ENCODE data around the gene SLC30A9. TPM values are rescaled to one million over a fixed set of nuclear protein-coding genes. Genes with fewer than 3 reads are reported as not detected.
A peak's percentile ranks its signal among the peaks of the same experiment; 100 is the strongest.

Gene SLC30A9
- total RNA-seq, 1 donor from 2014 or later = 49.9 TPM

GRCh38 chr4:41981456-41981855 is 8.9 kb upstream of the SLC30A9 start, which contains the start of gene DCAF4L1:
DCAF4L1 (plus strand) TSS chr4:41981756; CDS start chr4:41981793, 37 bp downstream.
- H3K36me3 Mint-ChIP-seq (ENCODE audit: low read depth) = no peaks in the 10 kb centered on the region
- peaks cover 5% of the 10 kb centered on the region for H3K4me1 Mint-ChIP-seq (ENCODE audit: low read depth)
- DNase-seq (ENCODE audit: low spot score) = no peak
- H3K4me3 Mint-ChIP-seq (ENCODE audit: low read depth) = no peak within 1 kb of the TSS
- H3K9me3 Mint-ChIP-seq = no peaks in the 10 kb centered on the region
- H3K27me3 Mint-ChIP-seq (ENCODE audit: low read depth) = no peaks in the 10 kb centered on the region
- intact Hi-C loops (cut with micrococcal nuclease) = no loop called here
- no peak within 1 kb of the TSS for H3K27ac Mint-ChIP-seq

- Mint-ChIP-seq H3K9me3 (no peaks in the 10 kb centered on the region), H3K36me3 (ENCODE audit: low read depth) (no peaks in the 10 kb centered on the region), H3K27ac (no peak overlapping the region), H3K4me1 (ENCODE audit: low read depth) (peaks cover 5% of the 10 kb centered on the region), H3K27me3 (ENCODE audit: low read depth) (no peaks in the 10 kb centered on the region), H3K4me3 (ENCODE audit: low read depth) (no peak overlapping the region)
- intact Hi-C loops (cut with micrococcal nuclease) = no loop called here
- DNase-seq (ENCODE audit: low spot score) = no peak
Observed at GRCh38 chr4:41982716-41983115, 7.6 kb upstream of the SLC30A9 start.

GRCh38 chr4:41985151-41985550 is 5.2 kb upstream of the SLC30A9 start:
- no peaks in the 10 kb centered on the region for H3K27me3 Mint-ChIP-seq (ENCODE audit: low read depth)
- no peaks in the 10 kb centered on the region for H3K9me3 Mint-ChIP-seq
- no peak overlapping the region for H3K4me3 Mint-ChIP-seq (ENCODE audit: low read depth)
- intact Hi-C loops (cut with micrococcal nuclease) = no loop called here
- H3K36me3 Mint-ChIP-seq (ENCODE audit: low read depth) = no peaks in the 10 kb centered on the region
- DNase-seq (ENCODE audit: low spot score) = no peak
- H3K27ac Mint-ChIP-seq = no peak overlapping the region
- H3K4me1 Mint-ChIP-seq (ENCODE audit: low read depth) = peaks cover 12% of the 10 kb centered on the region

GRCh38 chr4:41989994-41990364 is 351 bp upstream of the SLC30A9 start:
- Mint-ChIP-seq H3K27me3 (ENCODE audit: low read depth) (no peaks in the 10 kb centered on the region), H3K9me3 (no peaks in the 10 kb centered on the region), H3K4me3 (ENCODE audit: low read depth) (peak overlapping the region; percentile 94), H3K27ac (peak overlapping the region; percentile 82), H3K36me3 (ENCODE audit: low read depth) (peaks cover 11% of the 10 kb centered on the region), H3K4me1 (ENCODE audit: low read depth) (peaks cover 18% of the 10 kb centered on the region)
- no peak for DNase-seq (ENCODE audit: low spot score)
- intact Hi-C loops (cut with micrococcal nuclease) = loop anchor here (1.0 kb wide), 1 partner anchor 55 kb away; the partner anchor contains the start of gene TMEM33

GRCh38 chr4:41991916-41992767 is 1.8 kb downstream of the SLC30A9 start:
- Mint-ChIP-seq H3K27me3 (ENCODE audit: low read depth) (no peaks in the 10 kb centered on the region), H3K9me3 (no peaks in the 10 kb centered on the region), H3K4me3 (ENCODE audit: low read depth) (peak overlapping the region; percentile 94), H3K36me3 (ENCODE audit: low read depth) (peaks cover 14% of the 10 kb centered on the region), H3K27ac (no peak overlapping the region), H3K4me1 (ENCODE audit: low read depth) (peaks cover 18% of the 10 kb centered on the region)
- DNase-seq (ENCODE audit: low spot score) = no peak
- intact Hi-C loops (cut with micrococcal nuclease) = no loop called here

GRCh38 chr4:41992967-41993857 is 2.9 kb downstream of the SLC30A9 start:
- no peak overlapping the region for H3K27ac Mint-ChIP-seq
- H3K36me3 Mint-ChIP-seq (ENCODE audit: low read depth) = peaks cover 17% of the 10 kb centered on the region
- peaks cover 18% of the 10 kb centered on the region for H3K4me1 Mint-ChIP-seq (ENCODE audit: low read depth)
- no peak overlapping the region for H3K4me3 Mint-ChIP-seq (ENCODE audit: low read depth)
- no peaks in the 10 kb centered on the region for H3K9me3 Mint-ChIP-seq
- no peak for DNase-seq (ENCODE audit: low spot score)
- H3K27me3 Mint-ChIP-seq (ENCODE audit: low read depth) = no peaks in the 10 kb centered on the region
- intact Hi-C loops (cut with micrococcal nuclease) = no loop called here

- DNase-seq (ENCODE audit: low spot score) = no peak
- H3K27ac Mint-ChIP-seq = no peak overlapping the region
Observed at GRCh38 chr4:41994461-41994985, 4.2 kb downstream of the SLC30A9 start.

GRCh38 chr4:41998019-41998418 is 7.7 kb downstream of the SLC30A9 start:
- Mint-ChIP-seq H3K4me1 (ENCODE audit: low read depth) (peaks cover 2% of the 10 kb centered on the region), H3K9me3 (no peaks in the 10 kb centered on the region), H3K27ac (no peak overlapping the region), H3K4me3 (ENCODE audit: low read depth) (no peak overlapping the region), H3K27me3 (ENCODE audit: low read depth) (no peaks in the 10 kb centered on the region), H3K36me3 (ENCODE audit: low read depth) (peaks cover 18% of the 10 kb centered on the region)
- intact Hi-C loops (cut with micrococcal nuclease) = no loop called here
- DNase-seq (ENCODE audit: low spot score) = no peak

More at GRCh38 chr4:41994461-41994985, 4.2 kb downstream of the SLC30A9 start:
- intact Hi-C loops (cut with micrococcal nuclease) = no loop called here
- Mint-ChIP-seq H3K4me1 (ENCODE audit: low read depth) (peaks cover 14% of the 10 kb centered on the region), H3K36me3 (ENCODE audit: low read depth) (peaks cover 17% of the 10 kb centered on the region), H3K27me3 (ENCODE audit: low read depth) (no peaks in the 10 kb centered on the region), H3K9me3 (no peaks in the 10 kb centered on the region), H3K4me3 (ENCODE audit: low read depth) (no peak overlapping the region)

- Mint-ChIP-seq H3K27ac (no peak overlapping the region), H3K4me3 (ENCODE audit: low read depth) (no peak overlapping the region), H3K4me1 (ENCODE audit: low read depth) (peaks cover 3% of the 10 kb centered on the region), H3K36me3 (ENCODE audit: low read depth) (peaks cover 29% of the 10 kb centered on the region), H3K9me3 (no peaks in the 10 kb centered on the region), H3K27me3 (ENCODE audit: low read depth) (no peaks in the 10 kb centered on the region)
- intact Hi-C loops (cut with micrococcal nuclease) = no loop called here
- DNase-seq (ENCODE audit: low spot score) = no peak
Observed at GRCh38 chr4:41999321-41999720, 9.0 kb downstream of the SLC30A9 start.

- Mint-ChIP-seq H3K27me3 (ENCODE audit: low read depth) (no peaks in the 10 kb centered on the region), H3K9me3 (no peaks in the 10 kb centered on the region), H3K27ac (no peak overlapping the region), H3K36me3 (ENCODE audit: low read depth) (peaks cover 60% of the 10 kb centered on the region), H3K4me1 (ENCODE audit: low read depth) (peaks cover 9% of the 10 kb centered on the region), H3K4me3 (ENCODE audit: low read depth) (no peak overlapping the region)
- DNase-seq (ENCODE audit: low spot score) = no peak
- intact Hi-C loops (cut with micrococcal nuclease) = no loop called here
Observed at GRCh38 chr4:42008011-42008786, 17.9 kb downstream of the SLC30A9 start.

GRCh38 chr4:42015438-42015837 is 25.1 kb downstream of the SLC30A9 start:
- no peak for DNase-seq (ENCODE audit: low spot score)
- Mint-ChIP-seq H3K9me3 (no peaks in the 10 kb centered on the region), H3K27ac (no peak overlapping the region), H3K4me1 (ENCODE audit: low read depth) (no peaks in the 10 kb centered on the region), H3K4me3 (ENCODE audit: low read depth) (no peak overlapping the region), H3K36me3 (ENCODE audit: low read depth) (peaks cover 29% of the 10 kb centered on the region), H3K27me3 (ENCODE audit: low read depth) (no peaks in the 10 kb centered on the region)
- intact Hi-C loops (cut with micrococcal nuclease) = no loop called here

- Mint-ChIP-seq H3K4me3 (ENCODE audit: low read depth) (no peak overlapping the region), H3K36me3 (ENCODE audit: low read depth) (peaks cover 35% of the 10 kb centered on the region), H3K9me3 (no peaks in the 10 kb centered on the region), H3K27ac (no peak overlapping the region), H3K27me3 (ENCODE audit: low read depth) (no peaks in the 10 kb centered on the region), H3K4me1 (ENCODE audit: low read depth) (no peaks in the 10 kb centered on the region)
- intact Hi-C loops (cut with micrococcal nuclease) = no loop called here
- DNase-seq (ENCODE audit: low spot score) = no peak
Observed at GRCh38 chr4:42018451-42018850, 28.1 kb downstream of the SLC30A9 start.
